Mononuclear cell (primary cell): ENCODE measurements around the gene EBF3. TPM values are rescaled to one million over a fixed set of nuclear protein-coding genes. Genes with fewer than 3 reads are reported as not detected.

Source experiments
- H3K27me3 ChIP-seq: 2 replicates; pipeline ENCODE4 v1.6.0; 2011; ENCODE audit warnings: low read length, control low read depth; ENCODE audit not compliant: insufficient read depth
- H3K4me1 ChIP-seq: 2 replicates; pipeline ENCODE4 v1.5.1; 2011; ENCODE audit warnings: mild to moderate bottlenecking, low read length, control low read depth; ENCODE audit not compliant: insufficient read depth
- H3K4me3 ChIP-seq: 2 replicates; pipeline ENCODE4 v1.5.1; 2011; ENCODE audit warnings: mild to moderate bottlenecking, low read length, moderate library complexity
- H3K9me3 ChIP-seq: 2 replicates; pipeline ENCODE4 v1.5.1; 2011; ENCODE audit warnings: low read depth, mild to moderate bottlenecking, control low read depth, low read length
- total RNA-seq: library from RNA; depleted of rRNA; stranded (reverse); fragments of >200 nt; gene quantifications from one replicate; pipeline ENCODE4 v1.2.3, GENCODE V29; 2012

The EBF3 gene
- total RNA-seq, 1 donor = not detected

GRCh38 chr10:129840196-129840590 is 123.9 kb downstream of the EBF3 start:
- Histone ChIP-seq H3K9me3 (no peaks in the 10 kb centered on the region), H3K4me3 (no peak overlapping the region), H3K4me1 (no peaks in the 10 kb centered on the region), H3K27me3 (no peaks in the 10 kb centered on the region)

- Histone ChIP-seq H3K4me1 (no peaks in the 10 kb centered on the region), H3K4me3 (no peak overlapping the region), H3K9me3 (no peaks in the 10 kb centered on the region), H3K27me3 (no peaks in the 10 kb centered on the region)
Observed at GRCh38 chr10:129839285-129840195, 124.5 kb downstream of the EBF3 start.

- no peaks in the 10 kb centered on the region for H3K9me3 ChIP-seq
- H3K27me3 ChIP-seq = no peaks in the 10 kb centered on the region
- no peak overlapping the region for H3K4me3 ChIP-seq
- no peaks in the 10 kb centered on the region for H3K4me1 ChIP-seq
Observed at GRCh38 chr10:129838794-129839193, 125.3 kb downstream of the EBF3 start.

- Histone ChIP-seq H3K4me3 (no peak overlapping the region), H3K4me1 (no peaks in the 10 kb centered on the region), H3K27me3 (no peaks in the 10 kb centered on the region), H3K9me3 (no peaks in the 10 kb centered on the region)
Observed at GRCh38 chr10:129837909-129838582, 126.0 kb downstream of the EBF3 start.

GRCh38 chr10:129836253-129836652 is 127.8 kb downstream of the EBF3 start:
- Histone ChIP-seq H3K4me1 (no peaks in the 10 kb centered on the region), H3K9me3 (no peaks in the 10 kb centered on the region), H3K27me3 (no peaks in the 10 kb centered on the region), H3K4me3 (no peak overlapping the region)

GRCh38 chr10:129833994-129834739 is 129.9 kb downstream of the EBF3 start:
- Histone ChIP-seq H3K4me3 (no peak overlapping the region), H3K9me3 (no peaks in the 10 kb centered on the region)

DNA sequence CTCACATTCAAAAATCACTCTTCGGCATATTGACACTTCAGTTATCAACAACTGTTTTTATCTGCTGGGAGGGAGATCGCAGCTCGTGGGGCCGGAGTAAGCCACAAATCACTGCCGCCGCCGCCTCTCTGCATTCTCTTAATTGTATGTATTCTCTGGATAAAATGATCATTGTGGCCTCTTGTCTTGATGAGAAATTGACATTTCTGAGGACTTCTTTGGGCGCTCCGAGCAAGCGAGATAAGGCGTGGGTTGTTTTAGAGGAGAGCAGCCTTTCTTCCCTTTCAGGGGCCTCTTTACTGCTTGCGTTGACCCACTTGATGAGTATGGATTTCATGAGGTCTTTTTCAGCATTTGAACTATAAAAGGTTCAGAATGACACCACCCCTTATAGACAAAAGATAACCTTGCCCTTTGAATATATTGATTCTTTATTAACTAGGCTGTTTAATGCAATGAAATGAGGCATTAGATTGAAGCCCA is 130.6 kb downstream of the EBF3 start:
- Histone ChIP-seq H3K4me3 (no peak overlapping the region), H3K9me3 (no peaks in the 10 kb centered on the region), H3K4me1 (no peaks in the 10 kb centered on the region), H3K27me3 (no peaks in the 10 kb centered on the region)

More at GRCh38 chr10:129833994-129834739, 129.9 kb downstream of the EBF3 start:
- Histone ChIP-seq H3K4me1 (no peaks in the 10 kb centered on the region), H3K27me3 (no peaks in the 10 kb centered on the region)

DNA sequence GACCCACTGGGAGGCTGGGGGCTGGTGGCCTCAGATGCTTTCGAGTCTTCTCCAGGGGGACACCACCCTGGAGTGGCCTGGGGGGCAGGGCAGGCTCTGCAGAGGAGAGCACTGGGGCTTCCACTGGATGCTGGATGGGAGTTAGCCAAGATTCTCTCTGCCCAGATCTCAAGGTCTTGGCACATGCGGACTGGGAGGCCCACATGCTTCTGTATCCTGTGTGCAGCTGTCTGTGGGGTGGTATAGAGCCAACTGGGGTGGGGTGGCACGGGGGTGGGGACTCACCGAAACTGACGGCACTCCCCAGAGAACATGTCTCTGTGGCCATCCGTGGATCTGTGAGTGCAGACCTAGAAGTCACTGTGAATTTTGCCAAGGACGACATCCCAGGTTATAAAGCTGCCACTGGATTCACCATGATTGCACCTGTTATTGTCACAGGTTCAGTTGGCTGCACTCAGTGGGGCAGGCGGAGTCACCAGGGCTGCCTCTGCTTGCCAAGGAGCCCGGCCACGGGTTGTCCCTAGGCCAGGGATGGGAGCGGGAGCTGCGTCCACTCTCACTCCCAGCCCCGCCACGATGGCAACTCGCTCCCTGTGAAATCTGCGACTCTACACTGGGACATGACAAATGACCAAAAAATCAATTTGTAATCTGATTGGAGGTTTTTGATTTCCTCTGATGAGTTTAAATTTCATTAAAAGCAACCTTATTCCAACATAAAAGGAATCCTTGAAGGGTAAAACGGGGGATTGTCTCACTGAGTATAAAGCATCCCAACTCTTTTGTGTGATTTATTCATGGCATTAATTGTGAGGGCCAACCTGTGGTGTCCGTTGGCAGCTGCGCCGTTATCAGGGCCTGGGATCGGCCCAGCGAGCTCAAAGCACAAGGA is 131.3 kb downstream of the EBF3 start:
- H3K27me3 ChIP-seq = no peaks in the 10 kb centered on the region
- no peak overlapping the region for H3K4me3 ChIP-seq
- no peaks in the 10 kb centered on the region for H3K4me1 ChIP-seq
- H3K9me3 ChIP-seq = no peaks in the 10 kb centered on the region

DNA sequence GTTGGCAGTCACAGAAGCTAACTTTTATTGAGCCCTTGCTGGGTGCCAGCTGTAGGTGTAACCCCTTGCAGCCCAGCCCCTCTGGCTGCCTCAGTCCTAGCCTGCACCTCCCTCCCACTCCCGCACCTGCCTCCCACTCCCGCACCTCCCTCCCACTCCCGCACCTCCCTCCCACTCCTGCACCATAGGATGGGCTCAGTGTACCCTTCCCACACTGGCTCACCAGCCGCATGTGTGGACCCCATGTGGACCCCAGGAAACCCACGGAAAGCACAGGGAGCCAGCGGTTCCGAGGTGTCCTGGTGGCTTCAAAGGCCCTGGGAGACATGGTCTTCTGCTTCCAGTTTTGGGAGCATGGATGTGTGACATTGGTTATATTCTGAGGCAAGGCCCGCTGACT is 132.9 kb downstream of the EBF3 start:
- H3K9me3 ChIP-seq = no peaks in the 10 kb centered on the region
- H3K27me3 ChIP-seq = no peaks in the 10 kb centered on the region
- no peak overlapping the region for H3K4me3 ChIP-seq
- no peaks in the 10 kb centered on the region for H3K4me1 ChIP-seq

- H3K4me3 ChIP-seq = no peak overlapping the region
- H3K27me3 ChIP-seq = no peaks in the 10 kb centered on the region
- no peaks in the 10 kb centered on the region for H3K9me3 ChIP-seq
- H3K4me1 ChIP-seq = no peaks in the 10 kb centered on the region
Observed at GRCh38 chr10:129825826-129826225, 138.2 kb downstream of the EBF3 start.

DNA sequence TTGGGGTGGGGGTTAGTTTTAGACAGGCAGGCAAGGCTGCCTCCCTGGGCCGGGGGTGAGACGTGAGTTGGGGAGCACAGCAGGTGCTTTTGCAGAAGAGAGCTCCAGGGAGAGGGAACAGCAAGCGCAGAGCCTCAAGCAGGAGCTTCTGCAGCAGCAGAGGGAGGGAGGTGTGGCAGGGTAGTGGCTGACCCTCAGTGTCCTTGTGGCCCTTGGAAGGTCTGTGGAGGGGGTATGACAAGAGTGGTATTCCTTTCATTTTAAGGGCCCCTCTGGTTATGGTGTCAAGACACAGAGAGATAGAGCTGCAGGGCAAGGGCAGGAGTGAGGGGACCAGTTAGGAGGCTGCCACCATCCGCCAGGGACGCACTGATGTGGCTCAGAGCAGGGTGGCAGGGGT is 138.9 kb downstream of the EBF3 start:
- Histone ChIP-seq H3K4me3 (no peak overlapping the region), H3K4me1 (no peaks in the 10 kb centered on the region), H3K27me3 (no peaks in the 10 kb centered on the region), H3K9me3 (no peaks in the 10 kb centered on the region)

DNA sequence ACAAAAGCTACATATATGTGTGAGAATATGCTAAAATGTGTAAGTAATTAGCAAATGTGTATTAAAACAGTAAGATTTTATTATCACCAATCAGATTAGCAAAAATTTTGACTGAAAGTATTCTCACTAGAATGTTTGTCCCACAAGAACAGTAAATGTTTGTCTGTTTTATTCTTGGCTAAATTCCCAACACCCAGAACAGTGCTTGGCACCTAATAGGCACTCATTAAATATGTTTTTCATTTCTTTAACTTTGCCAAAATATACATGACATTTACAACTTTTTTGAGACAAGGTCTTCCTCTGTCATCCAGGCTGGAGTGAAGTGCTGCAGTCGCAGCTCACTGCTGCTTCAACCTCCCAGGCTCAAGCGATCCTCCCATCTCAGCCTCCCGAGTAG is 143.6 kb downstream of the EBF3 start:
- H3K9me3 ChIP-seq = no peaks in the 10 kb centered on the region
- H3K27me3 ChIP-seq = no peaks in the 10 kb centered on the region
- H3K4me1 ChIP-seq = no peaks in the 10 kb centered on the region
- H3K4me3 ChIP-seq = no peak overlapping the region

DNA sequence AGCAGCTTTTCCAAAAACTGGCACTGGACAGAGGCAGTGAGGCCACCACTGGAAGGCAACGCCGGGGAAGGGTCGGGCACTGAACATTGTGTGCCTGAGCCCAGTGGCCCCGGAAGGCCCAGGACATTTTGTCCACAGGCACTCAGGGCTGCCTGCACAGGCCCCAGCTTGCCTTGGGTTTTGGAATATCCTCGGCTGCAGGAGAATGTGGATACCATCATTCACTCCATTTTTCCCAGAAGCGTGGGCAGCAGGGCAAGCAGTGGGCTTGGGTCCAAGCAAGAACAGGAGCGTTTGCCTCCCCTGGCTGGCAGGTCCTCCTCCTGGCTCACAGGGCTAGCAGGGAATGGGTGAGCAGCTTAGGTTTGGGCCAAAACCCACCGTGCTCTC is 147.4 kb downstream of the EBF3 start:
- H3K27me3 ChIP-seq = no peaks in the 10 kb centered on the region
- no peaks in the 10 kb centered on the region for H3K9me3 ChIP-seq
- no peak overlapping the region for H3K4me3 ChIP-seq
- no peaks in the 10 kb centered on the region for H3K4me1 ChIP-seq

DNA sequence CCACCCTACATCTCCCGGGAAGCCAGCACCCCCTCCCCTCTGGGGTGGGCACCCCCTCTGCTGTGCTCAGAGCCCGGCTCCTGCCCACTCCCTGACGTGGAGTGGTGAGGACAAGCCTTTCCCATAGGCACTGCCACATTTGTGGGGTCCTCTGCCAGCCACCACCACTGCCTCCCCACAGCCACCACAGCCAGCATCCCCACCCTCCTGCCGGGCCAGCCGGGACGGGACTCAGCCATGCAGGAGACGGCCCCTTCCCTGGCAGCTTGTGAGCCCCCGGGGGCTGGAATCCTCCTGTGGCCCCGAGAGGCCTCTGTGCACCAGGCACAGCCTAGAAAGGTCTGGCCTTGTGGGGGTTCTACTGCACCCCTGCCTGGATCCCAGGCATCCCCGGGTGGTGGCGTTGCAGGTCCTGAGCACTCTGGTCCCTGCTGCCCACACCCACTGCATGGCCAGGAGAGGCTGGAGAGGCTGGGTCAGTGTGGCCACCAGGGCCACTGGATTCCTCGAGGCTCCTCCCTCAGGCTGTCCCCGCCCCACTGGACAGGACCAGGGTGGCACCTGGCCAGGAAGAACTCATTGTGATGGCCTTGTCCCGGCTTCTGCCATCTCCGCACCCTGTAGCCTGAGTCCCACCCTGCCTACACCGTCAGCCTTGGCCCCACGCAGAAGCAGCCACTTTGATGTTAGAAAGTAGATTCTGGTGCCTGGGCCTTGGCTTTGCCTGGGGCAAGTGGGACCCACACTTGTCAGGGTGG is 148.0 kb downstream of the EBF3 start:
- no peaks in the 10 kb centered on the region for H3K4me1 ChIP-seq
- H3K4me3 ChIP-seq = no peak overlapping the region
- no peaks in the 10 kb centered on the region for H3K27me3 ChIP-seq
- no peaks in the 10 kb centered on the region for H3K9me3 ChIP-seq
